BLaER1 (cell line): ENCODE results near the gene FNTB.

Experiments
- H3K27ac ChIP-seq: shearing (Covaris generic); formaldehyde crosslinking; 2 replicates; pipeline ENCODE4 v1.8.1; 2022
- H3K27me3 ChIP-seq: shearing (Covaris generic); formaldehyde crosslinking; 2 replicates; pipeline ENCODE4 v1.8.1; 2022
- H3K36me3 ChIP-seq: shearing (Covaris generic); formaldehyde crosslinking; 2 replicates; pipeline ENCODE4 v1.8.1; 2022
- H3K4me1 ChIP-seq: shearing (Covaris generic); formaldehyde crosslinking; 2 replicates; pipeline ENCODE4 v1.8.1; 2022
- H3K4me2 ChIP-seq: shearing (Covaris generic); formaldehyde crosslinking; 2 replicates; pipeline ENCODE4 v1.8.1; 2022
- H3K4me3 ChIP-seq: shearing (Covaris generic); formaldehyde crosslinking; 2 replicates; pipeline ENCODE4 v1.8.1; 2022
- H3K9ac ChIP-seq: shearing (Covaris generic); formaldehyde crosslinking; 2 replicates; pipeline ENCODE4 v1.8.1; 2022
- H3K9me3 ChIP-seq: shearing (Covaris generic); formaldehyde crosslinking; 2 replicates; pipeline ENCODE4 v1.8.1; 2022
- H4K20me1 ChIP-seq: shearing (Covaris generic); formaldehyde crosslinking; 2 replicates; pipeline ENCODE4 v1.8.1; 2022
- Cebpa-rat ChIP-seq: shearing (Covaris generic); IDR thresholded peaks from 2 replicates; pipeline ENCODE4 v1.8.1; 2022

FNTB gene

GRCh38 chr14:65041434-65041915, 54.8 kb downstream of the FNTB start:
- Histone ChIP-seq H3K4me3 (no peak overlapping the region), H3K9me3 (no peaks in the 10 kb centered on the region), H3K27me3 (no peaks in the 10 kb centered on the region), H3K27ac (no peak overlapping the region), H4K20me1 (no peaks in the 10 kb centered on the region), H3K4me2 (no peak overlapping the region), H3K4me1 (peaks cover 10% of the 10 kb centered on the region), H3K36me3 (peaks cover 66% of the 10 kb centered on the region), H3K9ac (no peak overlapping the region)
- no peak for TF ChIP-seq Cebpa-rat

GRCh38 chr14:65042296-65042695, 55.6 kb downstream of the FNTB start:
- Histone ChIP-seq H3K9ac (no peak overlapping the region), H3K4me2 (no peak overlapping the region), H3K27ac (0 out of 2 replicates have a peak overlapping the region, but pooled peaks have one; percentile 2), H3K4me3 (no peak overlapping the region), H3K36me3 (peaks cover 68% of the 10 kb centered on the region), H4K20me1 (no peaks in the 10 kb centered on the region), H3K9me3 (no peaks in the 10 kb centered on the region), H3K27me3 (no peaks in the 10 kb centered on the region), H3K4me1 (peaks cover 10% of the 10 kb centered on the region)
- TF ChIP-seq Cebpa-rat, result no peak

GRCh38 chr14:65042731-65043372, 56.2 kb downstream of the FNTB start:
- H3K9ac ChIP-seq, result no peak overlapping the region
- no peak for TF ChIP-seq Cebpa-rat
- H3K27me3 ChIP-seq, result no peaks in the 10 kb centered on the region
- H3K4me1 ChIP-seq, result peaks cover 10% of the 10 kb centered on the region
- H3K36me3 ChIP-seq, result peaks cover 68% of the 10 kb centered on the region
- no peaks in the 10 kb centered on the region for H3K9me3 ChIP-seq
- no peak overlapping the region for H3K4me3 ChIP-seq
- H3K27ac ChIP-seq, result 0 out of 2 replicates have a peak overlapping the region, but pooled peaks have one; percentile 2
- H4K20me1 ChIP-seq, result no peaks in the 10 kb centered on the region
- no peak overlapping the region for H3K4me2 ChIP-seq

GRCh38 chr14:65043893-65044595, 57.3 kb downstream of the FNTB start:
- no peaks in the 10 kb centered on the region for H3K9me3 ChIP-seq
- no peaks in the 10 kb centered on the region for H3K27me3 ChIP-seq
- TF ChIP-seq Cebpa-rat, result no peak
- no peaks in the 10 kb centered on the region for H4K20me1 ChIP-seq
- no peak overlapping the region for H3K9ac ChIP-seq
- no peak overlapping the region for H3K27ac ChIP-seq
- no peak overlapping the region for H3K4me3 ChIP-seq
- no peak overlapping the region for H3K4me2 ChIP-seq
- H3K36me3 ChIP-seq, result peaks cover 77% of the 10 kb centered on the region
- H3K4me1 ChIP-seq, result peaks cover 2% of the 10 kb centered on the region

DNA sequence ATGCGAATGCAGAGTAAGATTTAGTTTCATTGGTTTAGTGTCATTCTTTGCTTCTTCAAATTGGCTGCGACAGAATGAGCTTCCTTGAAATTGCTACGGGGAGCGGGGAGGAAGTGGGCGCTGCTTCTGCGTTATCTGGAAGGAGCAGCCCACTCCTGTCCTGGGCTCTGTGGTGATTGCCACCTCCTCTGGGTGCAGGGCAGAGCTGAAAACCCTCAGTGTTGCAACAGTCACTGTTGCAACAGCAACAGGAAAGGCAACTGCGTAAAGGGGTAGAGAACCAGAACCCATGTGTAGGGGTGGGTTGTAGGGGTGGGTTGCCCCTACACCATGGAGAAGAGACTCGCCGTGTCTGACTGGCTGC, 57.9 kb downstream of the FNTB start:
- TF ChIP-seq Cebpa-rat, result no peak
- Histone ChIP-seq H4K20me1 (no peaks in the 10 kb centered on the region), H3K27me3 (no peaks in the 10 kb centered on the region), H3K27ac (no peak overlapping the region), H3K4me2 (no peak overlapping the region), H3K9ac (no peak overlapping the region), H3K4me3 (no peak overlapping the region), H3K36me3 (peaks cover 78% of the 10 kb centered on the region), H3K4me1 (no peaks in the 10 kb centered on the region), H3K9me3 (no peaks in the 10 kb centered on the region)

DNA sequence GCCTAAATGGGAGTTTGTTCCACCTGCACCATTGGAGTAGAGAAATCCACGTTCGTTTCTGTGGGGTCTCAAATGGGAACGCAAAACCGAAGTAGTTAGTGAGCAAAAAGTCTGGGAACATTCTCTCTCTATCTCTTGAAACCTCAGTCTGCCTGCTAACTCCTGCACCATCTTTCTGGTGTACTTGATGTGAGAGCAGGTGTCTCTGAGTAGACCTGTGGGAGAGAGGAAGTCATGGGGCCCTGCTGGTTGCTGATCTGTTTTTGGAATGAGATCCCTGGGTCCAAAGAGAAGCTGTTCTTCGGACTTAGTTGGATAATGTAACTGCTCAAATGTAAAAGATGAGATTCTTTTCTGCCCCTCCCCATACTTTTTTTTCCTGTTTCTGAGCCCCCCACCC, 58.3 kb downstream of the FNTB start:
- H3K36me3 ChIP-seq, result peaks cover 78% of the 10 kb centered on the region
- H4K20me1 ChIP-seq, result no peaks in the 10 kb centered on the region
- no peak for TF ChIP-seq Cebpa-rat
- H3K4me1 ChIP-seq, result no peaks in the 10 kb centered on the region
- H3K9me3 ChIP-seq, result no peaks in the 10 kb centered on the region
- no peak overlapping the region for H3K27ac ChIP-seq
- no peak overlapping the region for H3K4me2 ChIP-seq
- no peaks in the 10 kb centered on the region for H3K27me3 ChIP-seq
- no peak overlapping the region for H3K4me3 ChIP-seq
- no peak overlapping the region for H3K9ac ChIP-seq

DNA sequence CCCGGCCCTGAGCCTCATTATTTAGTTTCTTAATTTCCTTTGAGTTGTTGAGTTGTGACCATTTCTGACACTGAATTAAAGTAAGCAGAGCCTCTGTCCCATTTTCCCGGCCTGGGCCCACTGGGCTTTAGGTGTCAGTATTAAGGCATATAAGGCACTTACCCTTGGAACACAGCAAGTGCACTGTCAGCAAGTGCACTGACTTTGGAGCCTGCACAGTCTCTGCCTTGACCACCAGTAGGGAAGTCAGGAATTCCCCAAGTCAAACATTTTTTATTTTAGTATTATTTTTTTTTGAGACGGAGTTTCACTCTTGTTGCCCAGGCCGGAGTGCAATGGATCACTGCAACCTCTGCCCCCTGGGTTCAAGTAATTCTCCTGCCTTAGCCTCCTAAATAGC, 59.0 kb downstream of the FNTB start:
- TF ChIP-seq Cebpa-rat, result no peak
- Histone ChIP-seq H3K36me3 (peaks cover 73% of the 10 kb centered on the region), H3K9me3 (no peaks in the 10 kb centered on the region), H3K4me3 (no peak overlapping the region), H3K4me1 (no peaks in the 10 kb centered on the region), H3K9ac (no peak overlapping the region), H4K20me1 (no peaks in the 10 kb centered on the region), H3K27ac (no peak overlapping the region), H3K27me3 (no peaks in the 10 kb centered on the region), H3K4me2 (no peak overlapping the region)

DNA sequence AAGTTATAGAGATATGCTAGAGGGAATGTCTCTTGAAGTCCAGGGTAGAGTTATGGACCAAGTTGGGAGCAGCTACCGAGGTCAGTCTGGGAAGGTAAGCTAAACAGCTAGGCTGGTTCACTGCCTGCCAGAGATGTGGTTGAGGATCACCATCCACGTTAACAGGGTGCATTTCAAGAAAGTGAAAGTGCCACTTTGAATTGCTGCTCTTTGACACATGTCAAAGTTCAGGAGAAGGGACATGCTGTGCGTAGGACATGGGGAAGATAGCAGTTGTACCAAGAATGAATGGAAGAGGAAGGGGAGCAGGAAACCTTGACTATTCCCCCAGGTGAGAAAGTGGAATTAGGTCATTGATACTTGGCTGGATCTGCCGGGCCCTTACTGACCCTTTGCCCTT, 66.1 kb downstream of the FNTB start:
- H3K27me3 ChIP-seq, result no peaks in the 10 kb centered on the region
- H3K4me3 ChIP-seq, result no peak overlapping the region
- peaks cover 46% of the 10 kb centered on the region for H3K4me1 ChIP-seq
- no peak for TF ChIP-seq Cebpa-rat
- H3K36me3 ChIP-seq, result peaks cover 35% of the 10 kb centered on the region
- no peak overlapping the region for H3K4me2 ChIP-seq
- H3K9ac ChIP-seq, result no peak overlapping the region
- no peaks in the 10 kb centered on the region for H3K9me3 ChIP-seq
- no peaks in the 10 kb centered on the region for H4K20me1 ChIP-seq
- H3K27ac ChIP-seq, result peak overlapping the region; percentile 73; the same call in 1 of the 2 replicates

DNA sequence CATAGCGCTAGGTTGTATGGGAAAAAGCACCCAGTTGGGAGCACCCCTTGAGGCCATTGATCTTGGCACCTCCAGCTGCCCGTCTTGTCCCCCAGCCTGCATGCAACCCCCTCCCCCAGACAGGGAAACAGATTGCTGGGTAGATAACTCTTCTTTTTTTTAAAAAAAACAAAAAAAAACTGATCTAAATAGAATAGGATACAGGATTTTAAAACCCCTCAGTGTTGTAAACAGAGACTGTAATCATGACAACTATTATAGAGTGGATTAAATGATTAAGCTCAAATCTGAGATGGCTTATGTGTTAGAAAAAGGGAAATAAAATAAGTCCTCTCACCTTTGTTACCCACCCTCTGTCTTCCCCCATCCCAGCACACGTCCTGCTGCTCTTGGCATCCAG, 66.8 kb downstream of the FNTB start:
- Histone ChIP-seq H3K4me3 (no peak overlapping the region), H3K4me2 (peak overlapping the region; percentile 86; the same call in 1 of the 2 replicates), H4K20me1 (no peaks in the 10 kb centered on the region), H3K36me3 (peaks cover 34% of the 10 kb centered on the region), H3K4me1 (peaks cover 46% of the 10 kb centered on the region), H3K27me3 (no peaks in the 10 kb centered on the region), H3K9me3 (no peaks in the 10 kb centered on the region), H3K9ac (no peak overlapping the region), H3K27ac (peak overlapping the region; percentile 73; the same call in 1 of the 2 replicates)
- no peak for TF ChIP-seq Cebpa-rat

GRCh38 chr14:65054471-65055085, 67.9 kb downstream of the FNTB start:
- no peak for TF ChIP-seq Cebpa-rat
- H3K27me3 ChIP-seq, result no peaks in the 10 kb centered on the region
- H3K9ac ChIP-seq, result peak overlapping the region; percentile 58; the same call in 1 of the 2 replicates
- peak overlapping the region; percentile 86 for H3K4me2 ChIP-seq
- H3K27ac ChIP-seq, result peak overlapping the region; percentile 73
- H3K4me3 ChIP-seq, result peak overlapping the region; percentile 27
- peaks cover 46% of the 10 kb centered on the region for H3K4me1 ChIP-seq
- peaks cover 38% of the 10 kb centered on the region for H3K36me3 ChIP-seq
- no peaks in the 10 kb centered on the region for H4K20me1 ChIP-seq
- H3K9me3 ChIP-seq, result no peaks in the 10 kb centered on the region
